ENCODE data around the gene DPYD.

DPYD gene

GRCh38 chr1:97784661-97785060, 136.2 kb downstream of the DPYD start:
- no peak for DNase-seq (ENCODE audit: low read depth)

DNA sequence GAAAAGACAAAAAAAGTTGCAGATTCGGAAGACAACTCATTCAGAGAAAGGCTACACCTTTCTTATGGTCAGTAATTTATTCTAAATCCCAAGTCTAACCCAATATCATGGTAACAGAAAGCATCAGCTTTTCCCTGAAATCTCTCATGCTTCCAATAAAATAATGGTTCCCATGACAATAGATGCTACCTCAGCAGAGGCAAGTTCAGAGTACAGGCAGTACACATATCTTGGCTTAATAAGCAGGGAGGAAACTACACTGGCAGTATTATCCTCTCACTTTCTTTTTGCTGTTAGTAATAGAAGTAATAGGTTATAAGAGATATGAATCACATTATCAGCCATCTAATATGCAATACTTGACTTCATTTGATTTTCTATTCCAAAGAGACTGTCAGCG, 137.1 kb downstream of the DPYD start:
- no peak for DNase-seq (ENCODE audit: low read depth)

GRCh38 chr1:97781762-97782337, 139.0 kb downstream of the DPYD start:
- DNase-seq (ENCODE audit: low read depth) = no peak

- DNase-seq (ENCODE audit: low read depth) = no peak
These were observed 139.9 kb downstream of the DPYD start for GRCh38 chr1:97780884-97781283.

DNA sequence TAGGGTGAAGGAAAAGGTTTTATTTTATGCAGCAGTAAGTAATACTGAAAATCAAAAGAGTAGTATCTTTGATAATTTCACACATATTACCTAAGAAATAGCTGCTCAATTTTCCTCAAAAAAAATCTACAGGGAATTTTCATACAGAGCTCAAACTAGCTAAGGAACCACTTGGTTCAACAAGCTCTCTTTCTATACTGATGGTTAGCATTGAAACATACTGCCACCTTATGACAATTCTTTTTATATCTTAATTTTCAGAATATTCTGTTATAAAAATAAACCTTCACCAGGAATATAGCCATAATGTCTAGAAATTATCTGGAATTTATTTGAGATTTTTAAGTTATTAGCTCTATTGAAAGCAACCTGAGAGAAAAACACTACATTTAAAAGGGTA, 142.1 kb downstream of the DPYD start:
- DNase-seq (ENCODE audit: low read depth) = no peak

- no peak for DNase-seq (ENCODE audit: low read depth)
These were observed 150.5 kb downstream of the DPYD start for GRCh38 chr1:97770376-97770775.

DNA sequence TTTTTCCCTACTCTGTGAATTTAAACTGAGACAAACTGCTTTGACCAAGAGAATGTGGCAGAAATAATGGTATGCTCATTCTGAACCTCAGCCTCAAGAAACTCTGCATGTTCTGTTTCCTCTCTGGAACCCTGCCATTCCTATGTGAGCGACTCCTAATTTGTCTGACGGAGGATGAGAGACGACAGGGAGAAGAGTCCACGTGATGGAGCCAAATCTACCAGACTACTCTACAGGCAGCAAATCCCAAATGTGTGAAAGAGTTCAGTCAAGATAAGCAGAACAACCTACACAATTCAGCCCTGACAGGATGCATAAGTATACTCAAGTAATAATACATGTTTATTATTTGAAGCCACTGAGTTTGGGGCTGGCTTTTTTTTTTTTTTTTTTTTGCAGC, 153.5 kb downstream of the DPYD start:
- DNase-seq (ENCODE audit: low read depth) = no peak

DNA sequence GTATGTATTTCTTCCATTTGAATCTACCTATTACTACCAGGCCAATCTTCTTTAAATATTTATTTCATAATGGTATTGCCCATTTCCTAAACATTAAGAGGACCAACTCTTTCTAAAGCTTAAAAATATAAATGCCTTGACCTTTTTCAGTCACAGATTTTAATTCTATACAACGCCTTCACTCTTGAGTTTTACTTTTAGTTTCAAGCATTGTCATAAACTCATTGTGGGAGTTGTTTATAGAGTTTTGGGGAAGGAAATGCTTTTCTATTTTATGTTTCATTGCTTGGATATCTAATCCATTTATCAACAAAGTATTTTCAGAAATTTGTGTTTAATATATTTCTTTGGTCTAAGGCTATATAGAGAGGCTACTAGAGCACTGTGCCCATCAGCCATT, 155.8 kb downstream of the DPYD start:
- DNase-seq (ENCODE audit: low read depth) = no peak

GRCh38 chr1:97761637-97762036, 159.2 kb downstream of the DPYD start:
- DNase-seq (ENCODE audit: low read depth) = no peak

GRCh38 chr1:97759078-97759477, 161.8 kb downstream of the DPYD start:
- no peak for DNase-seq (ENCODE audit: low read depth)

DNA sequence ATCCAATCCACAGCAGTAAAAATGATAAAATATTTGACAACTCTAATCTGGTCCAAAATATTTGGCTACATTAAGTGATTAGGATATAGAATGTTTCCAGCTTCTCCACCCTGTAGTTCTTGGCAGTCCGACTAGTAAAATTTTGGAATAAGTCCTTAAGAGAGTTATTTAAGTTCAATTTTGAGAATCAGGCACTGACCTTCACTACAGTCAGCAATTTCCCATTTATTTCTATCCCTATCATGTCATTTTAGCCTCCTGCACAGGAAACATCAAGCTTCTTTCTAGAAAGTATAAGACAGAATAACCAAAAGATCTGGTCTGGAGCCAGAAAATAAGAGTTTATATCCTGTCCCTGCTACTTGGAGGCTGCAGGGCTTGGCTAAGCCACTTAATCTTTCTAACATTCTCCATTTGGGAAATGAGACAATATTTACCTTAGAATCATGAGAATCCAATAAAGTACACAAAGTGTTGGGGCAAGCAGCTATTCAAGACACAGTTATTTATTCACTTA, 162.2 kb downstream of the DPYD start:
- no peak for DNase-seq (ENCODE audit: low read depth)

GRCh38 chr1:97745912-97746311, 174.9 kb downstream of the DPYD start:
- no peak for DNase-seq (ENCODE audit: low read depth)

DNA sequence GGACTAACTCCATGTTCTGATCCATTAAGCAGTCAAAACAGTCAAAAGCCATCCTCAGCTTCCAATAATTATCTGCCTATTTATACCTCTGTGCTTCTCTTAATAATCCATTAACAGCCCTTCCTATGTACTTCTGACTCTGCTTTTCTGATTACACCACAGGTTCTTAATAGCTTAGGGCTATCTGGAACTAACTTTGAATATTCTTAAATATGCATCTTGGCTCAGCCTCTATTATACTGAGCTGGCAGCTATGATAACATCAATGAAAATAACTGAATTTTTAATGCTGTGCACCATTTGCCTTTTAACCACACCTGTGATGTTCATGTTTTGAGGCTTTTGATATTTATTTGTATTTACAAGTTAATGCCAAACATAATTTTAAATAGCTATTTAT, 175.9 kb downstream of the DPYD start:
- no peak for DNase-seq (ENCODE audit: low read depth)

- DNase-seq (ENCODE audit: low read depth) = no peak
These were observed 177.7 kb downstream of the DPYD start for GRCh38 chr1:97743129-97743528.

- DNase-seq (ENCODE audit: low read depth) = no peak
These were observed 179.9 kb downstream of the DPYD start for GRCh38 chr1:97740891-97741290.

GRCh38 chr1:97739596-97740103, 181.2 kb downstream of the DPYD start:
- DNase-seq (ENCODE audit: low read depth) = no peak

DNA sequence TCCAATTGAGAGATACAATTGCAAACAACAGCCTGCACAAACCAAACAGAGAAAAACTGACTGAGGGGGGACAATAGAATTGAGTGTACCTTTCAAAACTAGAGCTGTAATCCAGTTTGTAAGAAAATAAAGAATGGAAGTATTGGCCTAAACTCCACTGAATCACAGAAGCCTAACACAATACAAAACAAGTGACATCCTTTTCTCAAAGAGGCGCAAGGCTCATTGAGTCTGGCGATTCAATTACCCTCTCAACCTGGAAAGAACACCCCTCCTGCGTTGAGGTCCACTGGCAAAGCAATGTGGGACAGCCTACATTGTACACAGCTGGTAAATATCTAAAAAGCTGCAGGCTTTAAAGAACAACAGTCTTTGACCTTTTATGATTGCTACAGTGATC, 182.6 kb downstream of the DPYD start:
- no peak for DNase-seq (ENCODE audit: low read depth)

DNA sequence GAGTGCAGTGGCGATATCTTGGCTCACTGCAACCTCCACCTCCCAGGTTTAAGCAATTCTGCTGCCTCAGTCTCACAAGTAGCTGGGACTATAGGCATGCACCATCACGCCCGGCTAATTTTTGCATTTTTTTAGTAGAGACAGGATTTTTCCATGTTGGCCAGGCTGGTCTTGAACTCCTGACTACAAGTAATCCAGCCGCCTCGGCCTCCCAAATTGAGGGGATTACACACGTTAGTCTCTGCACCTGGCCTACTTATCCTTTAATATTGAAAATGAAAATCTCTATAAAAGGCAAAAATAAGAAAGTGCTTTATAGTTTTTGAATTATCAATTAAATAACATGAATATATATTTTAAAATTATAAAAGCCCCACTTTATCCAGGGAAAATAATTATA, 190.6 kb downstream of the DPYD start:
- no peak for DNase-seq (ENCODE audit: low read depth)

DNA sequence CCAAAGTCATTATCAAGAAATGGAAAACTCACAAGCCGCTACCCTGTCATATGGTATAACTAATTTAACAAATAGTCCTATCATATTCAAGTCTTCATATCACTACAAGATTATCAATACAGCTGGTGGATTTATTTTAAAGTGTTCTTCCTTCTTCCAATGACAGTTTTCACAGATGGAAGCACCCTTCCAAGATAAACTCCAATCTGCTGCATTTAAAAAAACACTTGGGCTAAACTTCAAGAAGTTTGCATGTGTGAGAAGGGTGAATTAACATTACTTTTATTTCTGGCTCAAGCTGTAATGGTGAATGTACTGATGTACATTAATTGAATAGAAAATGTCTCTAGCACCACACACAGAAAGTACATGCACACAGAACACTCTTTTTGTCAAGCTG, 192.4 kb downstream of the DPYD start:
- DNase-seq (ENCODE audit: low read depth) = no peak

DNA sequence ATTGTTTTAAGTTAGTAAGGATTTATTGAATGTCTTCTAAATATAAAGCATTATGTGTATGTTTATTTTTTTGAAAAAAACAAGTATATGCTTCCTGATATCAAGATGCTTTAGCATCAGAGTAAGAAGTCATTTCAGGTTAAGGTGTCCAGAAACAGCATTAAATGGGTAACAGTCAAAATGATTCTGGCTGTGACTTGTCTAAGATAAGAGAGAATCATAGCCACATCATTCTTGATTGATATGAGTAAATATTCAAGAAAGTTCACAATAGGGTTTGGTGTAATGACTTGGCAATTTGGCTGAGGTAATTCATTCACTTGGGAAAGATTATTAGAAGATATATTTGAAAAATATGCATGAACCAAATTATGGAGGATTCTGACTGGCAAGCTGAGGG, 193.8 kb downstream of the DPYD start:
- no peak for DNase-seq (ENCODE audit: low read depth)

DNA sequence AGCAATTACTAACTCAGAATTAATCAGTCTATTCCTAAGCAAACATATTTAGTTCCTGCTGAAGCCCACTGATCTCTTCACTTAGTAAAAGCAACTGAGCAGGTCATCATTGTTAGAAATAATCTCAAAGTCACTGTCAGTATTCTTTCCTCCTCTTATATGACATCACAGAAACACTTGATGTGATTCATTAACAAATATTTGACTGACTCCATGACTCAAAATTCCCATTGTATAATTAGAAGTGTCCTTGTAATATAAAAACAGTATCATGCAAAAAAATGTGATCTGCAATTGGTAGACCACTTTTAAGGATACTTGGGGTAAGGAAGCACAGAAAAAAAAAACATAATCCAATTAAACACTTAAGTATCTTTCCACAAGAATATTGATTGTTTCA, 194.4 kb downstream of the DPYD start:
- no peak for DNase-seq (ENCODE audit: low read depth)

GRCh38 chr1:97721221-97721620, 199.6 kb downstream of the DPYD start:
- no peak for DNase-seq (ENCODE audit: low read depth)

DNA sequence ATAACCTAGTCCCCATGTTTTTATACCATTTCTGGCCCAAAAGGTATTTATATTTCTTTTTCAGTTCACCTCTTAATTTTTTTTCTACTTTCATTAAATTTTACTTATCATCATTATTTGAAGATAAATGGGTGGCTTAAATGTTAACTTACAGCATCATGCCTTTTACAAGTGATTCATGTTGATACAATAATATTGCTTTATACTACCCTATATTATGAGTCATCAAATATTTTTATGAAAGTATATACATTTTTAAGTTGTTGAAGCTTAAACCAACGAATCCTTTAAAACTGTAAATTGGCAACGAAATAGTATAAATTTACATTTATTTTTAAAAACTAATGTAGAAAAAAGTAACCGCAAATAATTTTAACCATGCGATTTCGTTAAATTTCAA, 207.9 kb downstream of the DPYD start:
- no peak for DNase-seq (ENCODE audit: low read depth)

DNA sequence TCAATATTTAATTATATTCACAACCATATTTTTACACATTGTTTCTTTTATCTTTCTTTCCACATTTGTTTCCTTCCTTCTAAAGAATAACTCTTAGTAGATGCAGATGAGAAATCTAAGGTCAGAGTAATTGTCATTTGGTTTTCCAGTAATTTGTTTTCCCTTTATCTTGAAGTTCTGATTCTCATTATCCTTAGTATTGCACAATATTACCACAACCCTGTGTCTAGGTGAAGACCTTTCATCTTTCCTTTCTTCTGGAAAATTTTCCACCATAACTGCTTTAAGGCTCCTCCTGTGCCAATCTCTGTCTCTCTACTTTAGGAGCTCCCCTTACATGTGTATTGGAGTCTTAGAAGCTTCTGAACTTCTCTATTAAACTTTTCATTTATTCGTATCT, 209.0 kb downstream of the DPYD start:
- DNase-seq (ENCODE audit: low read depth) = no peak

- no peak for DNase-seq (ENCODE audit: low read depth)
These were observed 227.2 kb downstream of the DPYD start for GRCh38 chr1:97693601-97694000.
